SK-N-MC (cell line): ENCODE results near the gene SMYD3.

Experiments
- EZH2 ChIP-seq: fragments of 200-600 bp; sonication (generic); IDR thresholded peaks from one replicate; pipeline ENCODE4 v1.6.1; 2017; ENCODE audit warnings: antibody characterized with exemption
- FOXP2 ChIP-seq: optimal IDR thresholded peaks from 2 replicates; pipeline ENCODE3; 2011; ENCODE audit warnings: mild to moderate bottlenecking, moderate library complexity; ENCODE audit not compliant: insufficient read depth; ENCODE audit errors: extremely low read length, control extremely low read depth
- POLR2AphosphoS5 ChIP-seq: IDR thresholded peaks from 2 replicates; pipeline ENCODE4 v1.6.1; 2012; ENCODE audit warnings: mild to moderate bottlenecking, low read depth, low read length, borderline replicate concordance

DNA sequence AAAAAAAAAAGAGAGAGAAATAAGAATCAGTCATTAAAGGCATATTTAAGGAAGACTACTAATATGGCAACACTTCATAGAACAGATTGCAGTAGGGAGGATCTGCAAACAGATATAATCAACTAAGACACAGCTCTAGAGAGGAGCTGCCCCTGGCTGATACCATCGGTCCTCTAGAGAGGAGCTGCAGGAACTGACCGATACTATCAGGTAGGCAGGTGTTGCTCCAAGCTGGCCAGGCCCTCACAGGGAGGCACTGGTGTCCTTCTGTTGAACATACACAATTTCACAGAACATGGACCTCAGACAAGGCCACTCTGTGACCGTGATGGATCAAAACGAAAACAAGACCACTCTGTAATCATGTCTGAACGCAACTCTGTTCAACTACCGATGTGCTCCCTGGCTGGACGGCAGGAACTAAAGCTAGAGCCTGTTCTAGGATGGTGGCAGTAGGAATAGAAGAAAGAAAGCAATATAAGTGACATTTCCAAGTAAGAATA is 15.5 kb downstream of the SMYD3 start:
- TF ChIP-seq POLR2AphosphoS5, result no peak
- no peak for TF ChIP-seq EZH2
- no peak for TF ChIP-seq FOXP2
